Peyer's patch (tissue), 4 donors: ENCODE data around the gene SPOCK2. TPM values are rescaled to one million over a fixed set of nuclear protein-coding genes. Genes with fewer than 3 reads are reported as not detected.
A peak's percentile ranks its signal among the peaks of the same experiment; 100 is the strongest.

Experiments used
- DNase-seq, 3 donors: peaks; one replicate each; pipeline ENCODE4 v3.0.0-alpha.2; 2017 to 2019
- H3K27ac ChIP-seq, 4 donors: fragments of 200-600 bp; sonication (generic); one replicate each; pipeline ENCODE4 v1.5.1; 2016 to 2019
- H3K27me3 ChIP-seq, 2 donors: fragments of 200-600 bp; sonication (generic); one replicate each; pipeline ENCODE4 v1.5.1; 2019
- H3K36me3 ChIP-seq, 3 donors: fragments of 200-600 bp; sonication (generic); one replicate each; pipeline ENCODE4 v1.5.1; 2016 to 2019
- H3K4me1 ChIP-seq, 4 donors: fragments of 200-600 bp; sonication (generic); one replicate each; pipeline ENCODE4 v1.5.1; 2016 to 2019
- H3K4me3 ChIP-seq, 4 donors: fragments of 200-600 bp; sonication (generic); 1 replicate in 3 of 4; 2 replicates in 1 of 4; pipeline ENCODE4 v1.5.1; 2016 to 2019; ENCODE audit warnings: mild to moderate bottlenecking in 1 of 4
- H3K9me3 ChIP-seq, 4 donors: fragments of 200-600 bp; sonication (generic); one replicate each; pipeline ENCODE4 v1.5.1; 2016 to 2019; ENCODE audit warnings: mild to moderate bottlenecking in 1 of 4
- POLR2A ChIP-seq, 2 donors: fragments of 450-650 bp; IDR thresholded peaks; one replicate each; pipeline ENCODE4 v1.5.1; 2017; ENCODE audit warnings: antibody characterized with exemption in 2 of 2, mild to moderate bottlenecking in 2 of 2, moderate library complexity in 2 of 2
- total RNA-seq, 4 donors: library from RNA; depleted of rRNA; stranded (reverse); fragments of >200 nt; gene quantifications; one replicate each; pipeline ENCODE4 v1.1.0, GENCODE V29; 2016
- TF ChIP-seq, protein P1 (sequence below), 6 experiments: fragments of 450-650 bp in 4 of 6; fragments of 200-600 bp in 2 of 6; sonication (generic) in 1 of 6; IDR thresholded peaks; one replicate each; pipeline ENCODE4 v1.5.1; 2017 to 2019; ENCODE audit warnings: antibody characterized with exemption in 6 of 6, mild to moderate bottlenecking in 3 of 6, moderate library complexity in 1 of 6

Gene SPOCK2
- total RNA-seq, 4 donors from 2014 or later: 8.3 to 54.5 (median 11.4) TPM

DNA sequence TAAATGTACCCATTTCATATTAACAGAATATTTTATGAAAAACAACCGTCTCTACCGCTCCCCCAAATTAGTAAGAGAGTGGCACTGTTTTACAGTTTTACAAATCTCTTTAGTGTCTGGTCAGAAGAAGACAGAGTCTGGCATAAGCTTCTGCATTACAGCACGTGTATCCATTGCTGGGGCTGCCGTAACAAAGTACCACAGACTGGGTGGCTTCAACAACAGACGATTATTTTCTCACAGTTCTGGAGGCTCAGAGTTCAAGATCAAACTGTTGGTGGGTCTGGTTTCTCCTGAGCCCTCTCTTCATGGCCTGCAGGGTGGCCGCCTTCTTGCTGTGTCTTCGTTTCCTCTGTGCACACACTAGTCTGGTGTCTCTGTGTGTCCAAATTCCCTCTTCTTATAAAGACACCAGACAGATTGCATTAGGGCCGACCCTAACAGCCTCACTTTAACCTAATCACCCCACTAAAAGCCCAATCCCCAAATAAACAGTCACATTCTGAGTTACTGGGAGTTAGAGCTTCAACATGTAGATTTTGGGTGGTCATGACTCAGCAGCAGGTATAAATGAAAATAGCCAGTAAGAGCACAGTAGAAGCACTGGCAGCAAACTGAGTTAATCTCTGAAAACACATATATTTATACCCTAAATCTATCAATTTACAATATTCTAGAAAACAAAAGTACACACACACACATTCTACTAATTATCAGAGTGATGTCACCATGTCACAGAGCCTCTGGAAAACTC is 4.0 kb upstream of the SPOCK2 start:
- TF ChIP-seq, protein P1, sequence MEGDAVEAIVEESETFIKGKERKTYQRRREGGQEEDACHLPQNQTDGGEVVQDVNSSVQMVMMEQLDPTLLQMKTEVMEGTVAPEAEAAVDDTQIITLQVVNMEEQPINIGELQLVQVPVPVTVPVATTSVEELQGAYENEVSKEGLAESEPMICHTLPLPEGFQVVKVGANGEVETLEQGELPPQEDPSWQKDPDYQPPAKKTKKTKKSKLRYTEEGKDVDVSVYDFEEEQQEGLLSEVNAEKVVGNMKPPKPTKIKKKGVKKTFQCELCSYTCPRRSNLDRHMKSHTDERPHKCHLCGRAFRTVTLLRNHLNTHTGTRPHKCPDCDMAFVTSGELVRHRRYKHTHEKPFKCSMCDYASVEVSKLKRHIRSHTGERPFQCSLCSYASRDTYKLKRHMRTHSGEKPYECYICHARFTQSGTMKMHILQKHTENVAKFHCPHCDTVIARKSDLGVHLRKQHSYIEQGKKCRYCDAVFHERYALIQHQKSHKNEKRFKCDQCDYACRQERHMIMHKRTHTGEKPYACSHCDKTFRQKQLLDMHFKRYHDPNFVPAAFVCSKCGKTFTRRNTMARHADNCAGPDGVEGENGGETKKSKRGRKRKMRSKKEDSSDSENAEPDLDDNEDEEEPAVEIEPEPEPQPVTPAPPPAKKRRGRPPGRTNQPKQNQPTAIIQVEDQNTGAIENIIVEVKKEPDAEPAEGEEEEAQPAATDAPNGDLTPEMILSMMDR (IDR thresholded peaks at IDR 0.05): no peak
- no peak for TF ChIP-seq POLR2A (IDR thresholded peaks at IDR 0.05)

DNA sequence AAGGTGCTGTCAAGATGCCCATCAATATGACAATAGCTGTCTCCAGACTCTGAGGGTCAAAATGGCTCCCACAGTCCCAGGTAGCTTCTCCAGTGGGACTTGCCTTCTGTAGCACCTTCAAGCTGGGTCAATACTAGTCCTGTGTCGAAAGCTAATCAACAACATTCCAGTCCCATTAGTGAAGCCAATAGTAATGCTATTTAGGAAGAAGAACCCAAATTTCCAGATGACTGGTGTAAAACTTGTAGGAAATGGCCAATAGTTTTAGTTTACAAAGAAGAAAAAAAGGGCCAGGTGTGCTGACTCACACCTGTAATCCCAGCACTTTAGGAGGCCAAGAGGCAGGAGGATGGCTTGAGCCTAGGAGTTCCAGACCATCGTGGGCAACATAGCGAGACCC is 2.0 kb upstream of the SPOCK2 start:
- Histone ChIP-seq H3K27me3 (peaks cover 0 to 22% of the 10 kb centered on the region in 2 donors), H3K9me3 (no peaks in the 10 kb centered on the region), H3K27ac (peak overlapping the region in 1 of 4 donors; percentile 98), H3K36me3 (no peaks in the 10 kb centered on the region), H3K4me1 (peaks cover 7 to 24% (median 14%) of the 10 kb centered on the region in 4 donors), H3K4me3 (no peak overlapping the region)
- TF ChIP-seq, protein P1 (IDR thresholded peaks at IDR 0.05): no peak
- TF ChIP-seq POLR2A (IDR thresholded peaks at IDR 0.05): no peak
- DNase-seq: no peak

More for the DNA sequence above, 4.0 kb upstream of the SPOCK2 start:
- Histone ChIP-seq H3K4me1 (peaks cover 4 to 27% (median 8%) of the 10 kb centered on the region in 4 donors), H3K27ac (no peak overlapping the region), H3K4me3 (no peak overlapping the region), H3K9me3 (no peaks in the 10 kb centered on the region), H3K36me3 (peaks cover 0 to 5% (median 0%) of the 10 kb centered on the region in 3 donors), H3K27me3 (peaks cover 0 to 12% of the 10 kb centered on the region in 2 donors)
- no peak for DNase-seq

DNA sequence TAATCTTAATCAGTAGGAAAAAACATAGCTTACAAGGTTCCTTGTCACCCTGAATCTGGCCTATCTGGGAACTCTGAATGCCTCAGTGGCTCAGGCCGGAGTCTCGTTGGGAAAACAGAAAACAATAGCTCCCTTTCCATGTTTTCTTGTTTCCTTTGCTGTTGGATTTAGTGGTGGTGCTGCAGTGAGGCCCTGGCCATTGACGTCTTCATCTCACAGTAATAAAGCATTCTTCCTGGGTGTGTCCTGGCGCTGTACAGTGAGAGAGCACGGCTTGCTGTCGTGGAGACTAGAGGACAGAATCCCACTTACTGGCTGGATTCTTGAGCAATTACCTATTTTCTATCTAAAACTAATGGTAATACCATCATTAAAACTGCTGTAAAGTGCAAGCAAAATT is 1.3 kb upstream of the SPOCK2 start:
- Histone ChIP-seq H3K27me3 (peaks cover 0 to 22% of the 10 kb centered on the region in 2 donors), H3K9me3 (no peaks in the 10 kb centered on the region), H3K36me3 (no peaks in the 10 kb centered on the region), H3K4me1 (peaks cover 7 to 24% (median 14%) of the 10 kb centered on the region in 4 donors), H3K27ac (peak overlapping the region in 2 of 4 donors; percentile 91 to 98), H3K4me3 (no peak overlapping the region)
- TF ChIP-seq POLR2A (IDR thresholded peaks at IDR 0.05): no peak
- peak in 1 of 3 donors; percentile 72 for DNase-seq

DNA sequence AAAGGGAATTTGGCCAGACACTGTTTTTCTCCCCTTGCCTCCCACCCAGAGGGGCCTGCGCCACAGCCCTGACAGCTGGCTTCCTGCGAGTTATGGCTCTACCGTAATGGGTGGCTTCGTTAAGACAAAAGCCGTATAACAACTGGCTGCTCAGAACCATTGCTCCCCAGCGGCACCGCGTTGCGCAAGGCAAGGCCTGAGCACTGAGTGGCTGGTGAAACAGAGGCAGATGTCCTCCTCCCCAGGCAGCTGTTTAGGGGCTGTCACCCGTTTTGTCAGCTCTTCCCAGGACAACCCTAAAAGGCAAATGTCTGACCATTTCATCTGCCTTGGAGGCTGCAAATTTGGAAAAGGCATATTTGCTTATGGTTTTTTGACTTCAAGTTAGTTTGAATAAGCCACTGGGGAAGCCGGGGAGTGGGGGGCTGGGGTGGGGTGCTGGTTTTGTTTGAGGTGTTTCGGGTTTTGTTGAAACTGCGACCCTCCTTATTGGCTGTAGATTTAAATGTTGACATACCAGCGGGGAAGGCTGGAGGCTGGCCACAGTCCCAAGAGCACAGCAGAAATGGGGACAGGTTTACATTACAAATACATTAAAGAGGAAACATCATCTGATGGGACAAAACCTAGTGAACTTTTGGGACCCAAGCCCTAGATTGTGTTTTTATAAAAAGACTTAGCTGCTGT is 681 bp upstream of the SPOCK2 start:
- Histone ChIP-seq H3K27me3 (peaks cover 0 to 22% of the 10 kb centered on the region in 2 donors), H3K36me3 (no peaks in the 10 kb centered on the region), H3K4me3 (peak overlapping the region in 3 of 4 donors; percentile 50 to 80 (median 58)), H3K27ac (peak overlapping the region; percentile 70 to 98 (median 86)), H3K9me3 (no peaks in the 10 kb centered on the region), H3K4me1 (peaks cover 7 to 24% (median 14%) of the 10 kb centered on the region in 4 donors)
- no peak for TF ChIP-seq POLR2A (IDR thresholded peaks at IDR 0.05)
- TF ChIP-seq, protein P1 (IDR thresholded peaks at IDR 0.05): no peak
- DNase-seq: peak in 2 of 3 donors; percentile 46 to 73

DNA sequence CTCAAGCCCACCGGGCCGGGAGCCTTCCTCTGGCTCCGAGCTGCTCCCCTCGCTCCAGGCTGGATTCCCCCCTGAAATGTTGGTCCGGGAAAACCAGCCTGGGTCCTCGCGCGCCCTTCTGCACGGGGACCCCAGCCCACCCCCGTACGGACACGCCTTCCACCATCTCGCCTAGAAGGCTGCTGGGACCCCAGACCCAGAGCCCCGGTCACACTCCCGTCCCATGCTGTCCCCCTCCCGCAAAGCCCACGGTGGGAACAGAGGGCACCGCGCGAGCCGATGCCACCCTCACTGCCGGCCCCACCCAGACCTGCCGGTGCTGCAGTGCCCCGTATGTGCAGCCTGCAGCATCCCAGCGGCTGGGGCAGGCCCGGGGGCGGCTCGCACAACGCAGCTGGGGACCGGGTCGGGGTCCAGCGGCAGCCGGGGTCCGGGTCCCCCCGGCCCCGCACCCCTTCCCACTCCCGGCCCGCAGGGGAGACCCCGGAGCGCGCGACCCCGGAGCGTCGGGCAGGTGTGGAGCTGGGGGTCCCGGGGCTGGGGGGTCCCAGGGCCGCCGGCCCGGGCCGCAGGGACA is 871 bp downstream of the SPOCK2 start:
- TF ChIP-seq, protein P1 (IDR thresholded peaks at IDR 0.05): no peak
- TF ChIP-seq POLR2A (IDR thresholded peaks at IDR 0.05): no peak
- Histone ChIP-seq H3K27ac (peak overlapping the region; percentile 70 to 98 (median 88)), H3K9me3 (no peaks in the 10 kb centered on the region), H3K4me1 (peaks cover 7 to 24% (median 14%) of the 10 kb centered on the region in 4 donors), H3K27me3 (peaks cover 0 to 22% of the 10 kb centered on the region in 2 donors), H3K36me3 (no peaks in the 10 kb centered on the region), H3K4me3 (peak overlapping the region; percentile 50 to 80 (median 60))
- DNase-seq: peak in 2 of 3 donors; percentile 65 to 76
